ENCODE results near the gene STX18.

DNA sequence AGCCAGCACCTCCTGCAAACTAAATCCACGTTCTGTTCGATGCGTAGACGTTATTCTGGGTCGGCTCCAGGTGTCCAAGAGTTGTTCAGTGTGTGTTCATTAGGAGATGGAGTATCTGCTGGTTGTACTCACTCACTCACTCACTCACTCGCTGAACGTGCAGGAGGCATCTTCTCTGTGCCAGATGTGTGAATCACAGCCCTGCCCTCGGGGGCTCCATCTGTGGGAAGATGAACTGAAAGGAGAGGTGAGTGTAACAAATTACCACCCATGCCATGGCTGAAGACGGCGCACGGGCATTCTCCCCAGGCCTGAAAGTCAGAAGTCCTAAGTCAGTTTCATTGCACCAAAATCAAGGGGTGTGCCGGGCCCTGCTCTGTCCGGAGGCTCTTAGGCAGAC, 138.9 kb downstream of the STX18 start:
- TF ChIP-seq, protein P1, sequence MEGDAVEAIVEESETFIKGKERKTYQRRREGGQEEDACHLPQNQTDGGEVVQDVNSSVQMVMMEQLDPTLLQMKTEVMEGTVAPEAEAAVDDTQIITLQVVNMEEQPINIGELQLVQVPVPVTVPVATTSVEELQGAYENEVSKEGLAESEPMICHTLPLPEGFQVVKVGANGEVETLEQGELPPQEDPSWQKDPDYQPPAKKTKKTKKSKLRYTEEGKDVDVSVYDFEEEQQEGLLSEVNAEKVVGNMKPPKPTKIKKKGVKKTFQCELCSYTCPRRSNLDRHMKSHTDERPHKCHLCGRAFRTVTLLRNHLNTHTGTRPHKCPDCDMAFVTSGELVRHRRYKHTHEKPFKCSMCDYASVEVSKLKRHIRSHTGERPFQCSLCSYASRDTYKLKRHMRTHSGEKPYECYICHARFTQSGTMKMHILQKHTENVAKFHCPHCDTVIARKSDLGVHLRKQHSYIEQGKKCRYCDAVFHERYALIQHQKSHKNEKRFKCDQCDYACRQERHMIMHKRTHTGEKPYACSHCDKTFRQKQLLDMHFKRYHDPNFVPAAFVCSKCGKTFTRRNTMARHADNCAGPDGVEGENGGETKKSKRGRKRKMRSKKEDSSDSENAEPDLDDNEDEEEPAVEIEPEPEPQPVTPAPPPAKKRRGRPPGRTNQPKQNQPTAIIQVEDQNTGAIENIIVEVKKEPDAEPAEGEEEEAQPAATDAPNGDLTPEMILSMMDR (conservative IDR thresholded peaks at IDR 0.05; ENCODE audit: low read depth in 2 of 2): no peak
- TF ChIP-seq NANOG (IDR thresholded peaks at IDR 0.05; ENCODE audit: borderline replicate concordance): no peak
- TF ChIP-seq, protein P2, sequence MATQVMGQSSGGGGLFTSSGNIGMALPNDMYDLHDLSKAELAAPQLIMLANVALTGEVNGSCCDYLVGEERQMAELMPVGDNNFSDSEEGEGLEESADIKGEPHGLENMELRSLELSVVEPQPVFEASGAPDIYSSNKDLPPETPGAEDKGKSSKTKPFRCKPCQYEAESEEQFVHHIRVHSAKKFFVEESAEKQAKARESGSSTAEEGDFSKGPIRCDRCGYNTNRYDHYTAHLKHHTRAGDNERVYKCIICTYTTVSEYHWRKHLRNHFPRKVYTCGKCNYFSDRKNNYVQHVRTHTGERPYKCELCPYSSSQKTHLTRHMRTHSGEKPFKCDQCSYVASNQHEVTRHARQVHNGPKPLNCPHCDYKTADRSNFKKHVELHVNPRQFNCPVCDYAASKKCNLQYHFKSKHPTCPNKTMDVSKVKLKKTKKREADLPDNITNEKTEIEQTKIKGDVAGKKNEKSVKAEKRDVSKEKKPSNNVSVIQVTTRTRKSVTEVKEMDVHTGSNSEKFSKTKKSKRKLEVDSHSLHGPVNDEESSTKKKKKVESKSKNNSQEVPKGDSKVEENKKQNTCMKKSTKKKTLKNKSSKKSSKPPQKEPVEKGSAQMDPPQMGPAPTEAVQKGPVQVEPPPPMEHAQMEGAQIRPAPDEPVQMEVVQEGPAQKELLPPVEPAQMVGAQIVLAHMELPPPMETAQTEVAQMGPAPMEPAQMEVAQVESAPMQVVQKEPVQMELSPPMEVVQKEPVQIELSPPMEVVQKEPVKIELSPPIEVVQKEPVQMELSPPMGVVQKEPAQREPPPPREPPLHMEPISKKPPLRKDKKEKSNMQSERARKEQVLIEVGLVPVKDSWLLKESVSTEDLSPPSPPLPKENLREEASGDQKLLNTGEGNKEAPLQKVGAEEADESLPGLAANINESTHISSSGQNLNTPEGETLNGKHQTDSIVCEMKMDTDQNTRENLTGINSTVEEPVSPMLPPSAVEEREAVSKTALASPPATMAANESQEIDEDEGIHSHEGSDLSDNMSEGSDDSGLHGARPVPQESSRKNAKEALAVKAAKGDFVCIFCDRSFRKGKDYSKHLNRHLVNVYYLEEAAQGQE (IDR thresholded peaks at IDR 0.05; ENCODE audit: unreplicated experiment): no peak
- TF ChIP-seq POLR2AphosphoS5 (IDR thresholded peaks at IDR 0.05; ENCODE audit: low read depth): no peak
- TF ChIP-seq EZH2 (IDR thresholded peaks at IDR 0.05; ENCODE audit: low read depth, unreplicated experiment): no peak
- no peak for TF ChIP-seq EZH2phosphoT487 (IDR thresholded peaks at IDR 0.05; ENCODE audit: unreplicated experiment)
- no peak for TF ChIP-seq CREB1 (CRISPR knock-in tag; IDR thresholded peaks at IDR 0.05; ENCODE audit: low read depth)
- TF ChIP-seq ZNF331 (CRISPR knock-in tag; IDR thresholded peaks at IDR 0.05; ENCODE audit: low read depth): no peak
- no peak for TF ChIP-seq JUNB (IDR thresholded peaks at IDR 0.05; ENCODE audit: unreplicated experiment)
